HG02943 (cell line): ENCODE results near the gene AMPD1.

Experiments
- ATAC-seq: cut with Tn5 transposase; IDR thresholded peaks from one replicate; pipeline ENCODE4 v1.9.1; 2021; ENCODE audit warnings: mild to moderate bottlenecking, low read depth, moderate library complexity; ENCODE audit not compliant: unreplicated experiment

AMPD1 gene

DNA sequence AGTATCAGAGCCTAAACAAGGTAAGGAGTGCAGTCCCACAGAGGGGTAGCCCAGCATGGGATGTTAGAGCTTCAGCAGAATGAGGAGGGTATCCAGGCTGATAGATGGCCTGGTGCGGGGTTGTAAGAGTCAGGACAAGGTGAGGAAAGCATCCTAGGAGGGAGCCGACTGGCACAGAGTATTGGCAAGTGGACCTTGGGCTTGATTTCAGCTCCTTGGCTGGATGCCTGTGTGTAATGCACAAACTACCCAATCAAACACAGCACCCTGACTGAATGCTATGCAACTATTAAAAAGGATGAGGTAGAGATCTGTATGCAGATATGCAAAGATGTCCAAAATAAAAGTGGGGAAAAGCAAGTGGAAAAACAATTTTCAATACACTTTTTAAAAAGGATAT is 43.5 kb downstream of the AMPD1 start:
- ATAC-seq: no peak

- ATAC-seq: no peak
These were observed 46.8 kb downstream of the AMPD1 start for GRCh38 chr1:114648503-114648902.

DNA sequence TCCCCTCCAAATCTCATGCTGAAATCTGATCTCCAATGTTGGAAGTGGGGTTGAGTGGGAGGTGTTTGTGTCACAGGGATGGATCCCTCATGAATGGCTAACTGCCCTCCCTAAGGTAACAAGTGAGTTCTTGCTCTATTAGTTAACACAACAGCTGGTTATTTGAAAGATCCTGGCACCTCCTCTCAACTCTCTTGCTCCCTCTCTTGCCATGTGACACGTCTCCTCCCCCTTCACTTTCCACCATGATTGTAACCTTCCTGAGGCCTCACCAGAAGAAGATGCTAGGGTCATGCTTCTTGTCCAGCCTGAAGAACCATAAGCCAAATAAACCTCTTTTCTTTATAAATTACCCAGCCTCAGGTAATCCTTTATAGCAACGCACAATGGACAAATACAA is 54.0 kb downstream of the AMPD1 start:
- ATAC-seq: no peak

- ATAC-seq: no peak
These were observed 56.4 kb downstream of the AMPD1 start for GRCh38 chr1:114638910-114639309.

- no peak for ATAC-seq
These were observed 62.9 kb downstream of the AMPD1 start for GRCh38 chr1:114632427-114632826.

DNA sequence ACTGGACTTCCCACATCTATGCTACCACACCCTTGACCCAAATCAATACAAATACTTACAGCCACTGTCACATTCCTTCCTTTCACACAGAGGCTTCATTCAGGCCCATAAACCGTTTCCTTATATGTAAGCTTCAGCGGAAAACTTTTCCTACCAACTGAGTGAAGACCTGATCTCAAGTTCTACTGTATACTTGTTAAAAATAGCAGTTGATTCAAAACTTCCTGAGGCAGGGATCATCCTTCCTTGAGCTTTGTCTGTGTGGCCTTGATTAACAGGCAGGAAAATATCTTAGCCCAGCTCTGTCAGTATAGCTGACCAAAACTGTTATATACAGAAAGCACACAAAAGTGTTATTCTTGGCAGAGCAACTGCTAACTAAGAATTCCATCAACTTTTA is 68.2 kb downstream of the AMPD1 start:
- ATAC-seq: no peak

DNA sequence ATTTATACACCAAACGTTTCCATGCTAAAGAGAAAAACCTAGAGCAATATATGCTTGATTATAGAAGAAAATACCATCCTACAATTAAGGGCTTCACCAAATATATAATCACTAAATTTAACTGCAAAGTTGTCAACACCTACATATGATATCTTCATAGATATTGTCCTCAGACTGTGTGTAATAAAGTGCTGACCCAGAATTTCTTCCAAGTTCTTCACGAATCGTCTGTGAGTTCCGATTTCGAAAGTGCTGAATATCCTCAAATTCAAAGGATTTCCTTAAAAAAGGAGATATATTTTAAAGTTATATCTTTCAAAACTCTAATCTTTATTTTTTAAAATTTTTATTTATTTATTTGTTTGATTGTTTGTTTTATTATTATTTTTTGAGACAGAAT is 72.0 kb downstream of the AMPD1 start:
- ATAC-seq: no peak
